ENCODE measurements around the gene MOSPD3.

- no peak for TF ChIP-seq CTCF (IDR thresholded peaks at IDR 0.05)
- no peak for TF ChIP-seq POLR2A (IDR thresholded peaks at IDR 0.05)
Measured at GRCh38 chr7:100589341-100589947, 22.9 kb upstream of the MOSPD3 start.
